HUES6 (cell line): ENCODE results near the gene CHAMP1.

Experiments used
- H3K27ac ChIP-seq: 2 replicates; pipeline ENCODE4 v1.7.0; 2013; ENCODE audit warnings: low read depth, mild to moderate bottlenecking, low read length, inconsistent platforms
- H3K27me3 ChIP-seq: 2 replicates; pipeline ENCODE4 v1.6.1; 2013; ENCODE audit warnings: low read length; ENCODE audit not compliant: control insufficient read depth, insufficient read depth
- H3K36me3 ChIP-seq: 2 replicates; pipeline ENCODE4 v1.6.1; 2013; ENCODE audit warnings: low read length; ENCODE audit not compliant: control insufficient read depth, insufficient read depth
- H3K4me1 ChIP-seq: 2 replicates; pipeline ENCODE4 v1.6.1; 2013; ENCODE audit warnings: low read length; ENCODE audit not compliant: control insufficient read depth, insufficient read depth
- H3K4me3 ChIP-seq: 2 replicates; pipeline ENCODE4 v1.5.1; 2013; ENCODE audit warnings: low read depth, low read length
- H3K9ac ChIP-seq: one replicate; pipeline ENCODE4 v1.6.1; 2013; ENCODE audit warnings: mild to moderate bottlenecking, low read length
- H3K9me3 ChIP-seq: 2 replicates; pipeline ENCODE4 v1.6.1; 2013; ENCODE audit warnings: low read depth, low read length; ENCODE audit not compliant: control insufficient read depth, insufficient read depth

The CHAMP1 gene

DNA sequence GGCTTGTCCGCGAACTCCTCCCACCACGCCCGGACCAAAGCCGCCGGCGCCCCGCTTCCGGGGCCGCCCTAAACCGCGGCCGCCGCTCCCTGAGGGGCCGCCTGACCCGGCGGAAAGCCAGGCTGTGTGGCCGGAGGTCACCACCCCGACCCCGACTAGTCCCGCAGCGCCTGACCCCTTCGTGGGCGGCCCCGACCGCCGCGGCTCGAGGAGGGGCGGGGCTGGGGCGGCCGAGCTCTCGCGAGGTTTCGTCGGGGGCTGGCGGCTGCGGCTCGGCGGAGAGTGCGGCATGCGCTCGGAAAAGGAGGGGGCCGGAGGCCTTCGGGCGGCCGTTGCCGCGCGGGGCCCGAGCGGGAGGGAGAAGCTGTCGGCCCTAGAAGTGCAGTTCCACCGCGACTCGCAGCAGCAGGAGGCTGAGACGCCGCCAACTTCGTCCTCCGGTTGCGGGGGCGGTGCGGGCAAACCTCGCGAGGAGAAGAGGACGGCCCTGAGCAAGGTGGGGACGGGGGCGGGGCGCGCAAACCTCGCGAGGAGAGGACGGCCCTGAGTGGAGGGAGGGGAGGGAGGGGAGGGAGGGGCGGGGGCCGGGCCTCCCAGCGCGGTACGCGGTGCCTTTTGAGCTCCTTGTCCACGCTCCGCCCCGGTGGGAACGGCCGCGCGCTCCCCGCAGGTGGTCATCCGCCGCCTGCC, 32.8 kb upstream of the CHAMP1 start, which contains the start of gene UPF3A:
Gene UPF3A (plus strand): TSS at position 251 of the 690 bp plus-strand sequence. CDS start 39 bp downstream, at position 290.
- Histone ChIP-seq H3K36me3 (peaks cover 39% of the 10 kb centered on the region), H3K4me1 (peaks cover 12% of the 10 kb centered on the region; the same call in 1 of the 2 replicates), H3K9ac (peak within 1 kb of the TSS; percentile 100), H3K27ac (peak within 1 kb of the TSS; percentile 100), H3K9me3 (no peaks in the 10 kb centered on the region), H3K27me3 (no peaks in the 10 kb centered on the region), H3K4me3 (peak within 1 kb of the TSS; percentile 100)

DNA sequence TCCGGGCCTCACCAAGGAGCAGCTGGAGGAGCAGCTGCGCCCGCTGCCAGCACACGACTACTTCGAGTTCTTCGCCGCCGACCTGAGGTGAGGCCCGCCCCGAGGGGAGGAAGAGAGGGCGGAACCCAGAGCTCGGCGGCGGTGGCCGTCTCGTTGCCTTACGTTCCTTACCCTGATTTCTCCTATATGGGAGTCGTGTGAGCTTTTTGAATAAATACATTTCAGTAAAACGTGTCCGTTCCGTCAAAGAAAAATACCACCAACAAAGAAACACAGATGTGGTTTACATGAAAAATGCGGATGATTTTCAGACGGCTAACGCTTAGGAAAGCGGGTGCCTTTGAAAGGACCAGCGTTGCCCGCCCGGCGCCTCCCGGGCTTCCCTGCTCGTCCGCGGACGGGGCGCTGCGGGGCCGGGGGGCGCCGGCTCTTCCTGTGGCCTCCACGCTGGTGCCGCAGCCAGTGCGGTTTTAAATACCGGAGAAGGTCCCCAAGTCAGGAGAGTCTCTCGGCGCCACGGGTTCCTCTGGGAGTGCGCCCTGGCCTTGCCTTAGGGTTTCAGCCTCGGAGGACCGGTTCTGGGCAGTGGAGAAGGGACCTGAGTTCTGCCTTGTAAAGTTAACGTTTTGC, 32.1 kb upstream of the CHAMP1 start:
- no peaks in the 10 kb centered on the region for H3K9me3 ChIP-seq
- H3K9ac ChIP-seq = peak overlapping the region; percentile 94
- peaks cover 42% of the 10 kb centered on the region for H3K36me3 ChIP-seq

DNA sequence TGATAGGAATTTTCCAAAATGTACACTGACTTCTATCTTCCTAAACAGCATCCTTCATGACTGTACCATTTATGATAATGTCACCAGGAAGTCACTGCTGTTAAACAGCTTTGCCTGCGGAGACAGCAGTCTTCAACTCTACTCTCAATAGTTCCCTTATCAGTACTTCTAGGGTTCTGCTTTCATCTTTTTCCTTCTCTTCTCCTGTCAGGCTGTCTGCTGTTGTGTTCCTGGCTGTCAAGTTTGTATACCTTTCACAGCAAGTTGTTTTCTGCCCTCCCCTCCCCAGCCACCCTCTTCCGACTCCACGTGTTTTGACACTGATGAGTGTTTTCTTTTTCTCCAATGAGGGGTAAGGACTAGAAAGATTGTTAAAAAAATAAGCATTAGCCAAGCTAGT, 30.7 kb upstream of the CHAMP1 start:
- no peaks in the 10 kb centered on the region for H3K27me3 ChIP-seq
- peaks cover 12% of the 10 kb centered on the region; the same call in 1 of the 2 replicates for H3K4me1 ChIP-seq
- H3K27ac ChIP-seq = no peak overlapping the region
- no peaks in the 10 kb centered on the region for H3K9me3 ChIP-seq
- no peak overlapping the region for H3K4me3 ChIP-seq
- H3K9ac ChIP-seq = no peak overlapping the region
- peaks cover 55% of the 10 kb centered on the region for H3K36me3 ChIP-seq

More for the DNA sequence above, 32.1 kb upstream of the CHAMP1 start:
- peak overlapping the region; percentile 92 for H3K4me3 ChIP-seq
- peaks cover 12% of the 10 kb centered on the region; the same call in 1 of the 2 replicates for H3K4me1 ChIP-seq
- H3K27me3 ChIP-seq = no peaks in the 10 kb centered on the region
- H3K27ac ChIP-seq = peak overlapping the region; percentile 98

DNA sequence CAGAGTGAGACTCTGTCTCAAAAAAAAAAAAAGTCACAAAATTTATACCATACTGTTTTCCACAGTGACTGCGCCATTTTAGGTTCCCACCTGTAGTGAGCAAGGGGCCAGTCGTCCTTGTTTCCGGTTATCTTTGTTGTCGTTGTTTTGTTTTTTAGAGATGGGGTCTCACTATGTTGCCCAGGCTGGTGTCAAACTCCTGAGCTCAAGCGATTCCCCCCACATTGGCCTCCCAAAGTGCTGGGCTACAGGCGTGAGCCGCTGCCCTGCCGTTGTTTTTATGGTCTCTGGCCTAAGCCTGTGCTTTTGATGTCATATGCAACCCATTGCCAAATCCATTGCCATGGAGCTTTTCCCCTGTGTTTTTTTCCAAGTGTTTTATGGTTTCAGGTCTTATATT, 29.6 kb upstream of the CHAMP1 start:
- H3K27me3 ChIP-seq = no peaks in the 10 kb centered on the region
- H3K4me3 ChIP-seq = no peak overlapping the region
- no peak overlapping the region for H3K27ac ChIP-seq
- H3K9me3 ChIP-seq = no peaks in the 10 kb centered on the region
- peaks cover 7% of the 10 kb centered on the region; the same call in 1 of the 2 replicates for H3K4me1 ChIP-seq
- peaks cover 60% of the 10 kb centered on the region for H3K36me3 ChIP-seq
- H3K9ac ChIP-seq = no peak overlapping the region

DNA sequence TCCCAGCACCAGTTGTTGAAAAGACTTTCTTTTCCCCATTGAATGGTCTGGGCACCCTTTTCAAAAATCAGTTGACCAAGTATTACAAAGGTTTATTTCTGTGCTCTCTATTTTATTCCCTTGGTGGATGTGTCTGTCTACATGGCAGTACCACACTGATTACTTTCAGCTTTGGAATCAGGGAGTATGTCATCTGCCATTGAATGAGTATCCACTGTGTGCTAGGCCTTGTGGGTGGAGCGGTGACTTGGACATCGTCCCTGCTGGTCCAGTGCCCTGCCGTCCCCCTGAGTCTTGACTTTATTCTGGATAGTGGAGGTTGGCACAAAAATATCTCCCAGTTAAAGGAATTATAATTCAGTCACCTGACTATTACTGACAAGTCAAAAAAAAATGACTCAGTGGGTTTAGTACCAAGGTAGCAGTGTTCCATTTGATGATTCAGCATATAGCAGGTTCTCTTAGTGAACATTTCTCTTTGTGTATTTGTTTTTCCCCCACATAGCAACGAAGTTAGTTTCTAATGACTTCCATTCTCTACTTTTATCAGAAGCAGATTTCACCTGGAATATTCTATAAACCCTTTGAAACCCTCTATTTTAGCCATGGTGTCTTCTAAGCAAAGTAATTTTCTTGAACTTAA, 29.0 kb upstream of the CHAMP1 start:
- peaks cover 66% of the 10 kb centered on the region for H3K36me3 ChIP-seq
- no peak overlapping the region for H3K9ac ChIP-seq
- H3K27ac ChIP-seq = no peak overlapping the region
- no peak overlapping the region for H3K4me3 ChIP-seq
- peaks cover 6% of the 10 kb centered on the region; the same call in 1 of the 2 replicates for H3K4me1 ChIP-seq
- H3K27me3 ChIP-seq = no peaks in the 10 kb centered on the region
- no peaks in the 10 kb centered on the region for H3K9me3 ChIP-seq

DNA sequence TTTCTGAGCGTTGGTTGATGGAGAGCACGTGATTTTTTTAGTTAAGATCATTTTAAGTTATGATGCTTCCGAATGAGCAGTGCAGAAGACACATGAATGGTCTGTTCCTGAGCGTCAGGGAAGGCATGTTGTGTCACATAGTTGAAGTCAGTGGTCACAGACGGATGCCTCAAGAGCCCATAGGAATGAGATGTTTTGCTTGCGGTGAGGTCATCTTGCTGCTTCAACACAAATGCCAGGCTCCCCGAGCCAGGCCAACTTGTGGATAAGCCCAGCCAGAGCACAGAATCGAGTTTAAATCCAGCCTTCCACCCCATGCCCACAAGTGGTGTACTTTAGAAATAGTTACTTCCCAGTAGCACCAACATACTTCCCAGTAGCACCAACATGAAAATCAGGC, 27.5 kb upstream of the CHAMP1 start:
- no peaks in the 10 kb centered on the region for H3K27me3 ChIP-seq
- no peaks in the 10 kb centered on the region for H3K9me3 ChIP-seq
- H3K36me3 ChIP-seq = peaks cover 75% of the 10 kb centered on the region
- no peak overlapping the region for H3K4me3 ChIP-seq
- no peak overlapping the region for H3K9ac ChIP-seq
- H3K27ac ChIP-seq = no peak overlapping the region
- no peaks in the 10 kb centered on the region for H3K4me1 ChIP-seq

DNA sequence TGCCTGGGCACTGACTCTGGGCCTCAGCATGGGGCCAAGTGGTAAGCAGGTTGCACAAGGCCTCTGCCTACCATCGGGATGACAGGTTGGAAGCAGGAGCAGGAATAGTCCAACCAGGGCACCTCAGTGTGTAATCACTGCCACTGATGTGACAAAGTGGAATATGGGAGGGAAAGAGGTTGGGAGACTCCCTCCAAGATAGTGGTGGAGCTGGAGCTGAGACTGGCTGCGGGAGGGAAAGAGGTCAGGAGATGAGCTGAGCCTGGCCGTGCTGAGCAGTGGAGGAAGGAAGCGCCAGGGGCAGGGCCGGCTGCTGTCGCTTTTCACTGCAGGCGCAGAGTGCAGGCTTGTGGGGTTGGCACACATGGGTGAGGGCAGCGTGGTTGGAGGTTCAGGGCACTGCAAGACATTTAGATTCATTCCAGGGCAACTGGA, 26.1 kb upstream of the CHAMP1 start:
- Histone ChIP-seq H3K4me3 (no peak overlapping the region), H3K9ac (no peak overlapping the region), H3K4me1 (no peaks in the 10 kb centered on the region), H3K9me3 (no peaks in the 10 kb centered on the region), H3K36me3 (peaks cover 87% of the 10 kb centered on the region), H3K27ac (no peak overlapping the region), H3K27me3 (no peaks in the 10 kb centered on the region)

DNA sequence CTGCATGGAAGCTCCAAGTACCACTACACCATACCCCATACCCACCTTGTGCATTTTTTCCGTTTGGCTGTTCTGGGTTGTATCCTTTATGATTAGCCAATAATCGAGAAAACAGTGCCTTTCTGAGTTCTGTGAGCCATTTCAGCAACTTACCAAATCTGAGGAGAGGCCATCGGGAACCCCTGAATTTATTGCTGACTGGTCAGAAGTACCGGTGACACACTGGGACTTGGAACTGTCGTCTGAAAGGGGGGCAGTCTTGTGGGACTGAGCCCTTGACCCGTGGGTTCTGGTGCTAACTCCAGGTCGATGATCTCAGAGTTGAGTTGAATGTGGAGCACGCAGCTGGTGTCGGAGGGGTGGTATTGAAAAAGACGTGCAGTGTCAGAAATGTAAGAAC, 17.9 kb upstream of the CHAMP1 start:
- Histone ChIP-seq H3K27ac (no peak overlapping the region), H3K9ac (no peak overlapping the region), H3K9me3 (no peaks in the 10 kb centered on the region)

DNA sequence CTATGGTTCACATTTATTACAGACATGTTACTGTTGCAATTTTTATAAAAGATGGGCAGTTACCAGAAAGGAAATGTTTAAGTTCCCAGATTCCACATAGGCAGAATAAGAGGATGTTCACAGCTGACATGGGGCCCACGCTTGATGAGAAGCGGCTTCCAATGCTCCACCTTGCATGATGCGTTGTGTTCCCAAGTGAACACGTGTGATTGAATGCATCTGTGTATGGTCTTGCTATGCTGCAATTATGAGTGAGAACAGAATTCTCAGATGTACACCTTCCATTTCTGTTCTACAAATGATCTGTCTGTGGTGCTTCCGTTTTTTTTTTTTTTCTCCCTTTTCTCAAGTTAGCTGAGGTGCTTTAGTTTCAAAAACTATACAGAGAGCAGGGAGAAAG, 17.4 kb upstream of the CHAMP1 start:
- Histone ChIP-seq H3K4me1 (no peaks in the 10 kb centered on the region), H3K27me3 (no peaks in the 10 kb centered on the region), H3K27ac (no peak overlapping the region), H3K9me3 (no peaks in the 10 kb centered on the region), H3K4me3 (no peak overlapping the region), H3K9ac (no peak overlapping the region), H3K36me3 (peaks cover 76% of the 10 kb centered on the region)

More for the DNA sequence above, 17.9 kb upstream of the CHAMP1 start:
- peaks cover 76% of the 10 kb centered on the region for H3K36me3 ChIP-seq
- no peak overlapping the region for H3K4me3 ChIP-seq
- H3K27me3 ChIP-seq = no peaks in the 10 kb centered on the region
- H3K4me1 ChIP-seq = no peaks in the 10 kb centered on the region

DNA sequence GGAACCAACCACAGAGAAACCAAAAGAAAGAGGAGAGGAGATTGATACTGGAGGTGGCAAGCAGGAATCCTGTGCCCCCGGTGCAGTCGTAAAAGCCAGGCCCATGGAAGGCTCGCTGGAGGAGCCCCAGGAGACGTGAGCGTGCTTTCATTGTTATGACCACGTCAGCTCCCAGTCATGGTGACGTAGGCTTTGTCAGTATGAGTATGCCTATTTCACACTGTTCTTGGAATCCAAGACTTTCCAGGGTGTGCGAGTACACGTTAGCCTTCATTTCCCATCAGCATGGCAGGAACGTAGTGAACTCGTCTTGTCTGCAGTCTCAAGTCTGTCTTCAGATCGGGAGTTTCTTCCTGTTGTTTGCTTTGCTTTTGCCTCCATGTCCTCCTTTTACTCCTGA, 15.4 kb upstream of the CHAMP1 start:
- Histone ChIP-seq H3K4me3 (no peak overlapping the region), H3K4me1 (no peaks in the 10 kb centered on the region), H3K36me3 (peaks cover 77% of the 10 kb centered on the region), H3K27me3 (no peaks in the 10 kb centered on the region), H3K9me3 (no peaks in the 10 kb centered on the region), H3K27ac (no peak overlapping the region), H3K9ac (no peak overlapping the region)
